MM.1S (cell line): Measurements from ENCODE around the gene PPP6R2.

Source experiments
- DNase-seq: peaks from one replicate; pipeline ENCODE4 v3.0.0-alpha.2; 2015
- H2AFZ ChIP-seq: fragments of 300-600 bp; sonication (generic); 2 replicates; pipeline ENCODE4 v1.6.0; 2016; ENCODE audit warnings: antibody characterized with exemption, low read length
- H3F3A ChIP-seq: fragments of 300-600 bp; sonication (generic); 2 replicates; pipeline ENCODE4 v1.6.1; 2016; ENCODE audit warnings: mild to moderate bottlenecking, antibody characterized with exemption, low read length, moderate library complexity, mixed read lengths; ENCODE audit not compliant: insufficient read depth
- H3K27ac ChIP-seq: fragments of 300-600 bp; sonication (generic); 2 replicates; pipeline ENCODE4 v1.5.1; 2016; ENCODE audit warnings: mild to moderate bottlenecking, low read length
- H3K27me3 ChIP-seq: fragments of 300-600 bp; sonication (generic); replicated peaks from 2 replicates; pipeline ENCODE4 v1.6.0; 2016; ENCODE audit warnings: low read length; ENCODE audit not compliant: insufficient read depth
- H3K36me3 ChIP-seq: fragments of 300-600 bp; sonication (generic); replicated peaks from 2 replicates; pipeline ENCODE4 v1.6.1; 2016; ENCODE audit warnings: mild to moderate bottlenecking, low read length, mixed read lengths; ENCODE audit not compliant: insufficient read depth
- H3K4me1 ChIP-seq: fragments of 300-600 bp; sonication (generic); 2 replicates; pipeline ENCODE4 v1.6.1; 2016; ENCODE audit warnings: low read length, mixed read lengths
- H3K4me2 ChIP-seq: fragments of 300-600 bp; sonication (generic); 2 replicates; pipeline ENCODE4 v1.6.0; 2016; ENCODE audit warnings: low read depth, low read length
- H3K4me3 ChIP-seq: fragments of 300-600 bp; sonication (generic); 2 replicates; pipeline ENCODE4 v1.5.1; 2016; ENCODE audit warnings: low read length, mixed read lengths
- H3K79me2 ChIP-seq: fragments of 300-600 bp; sonication (generic); 2 replicates; pipeline ENCODE4 v1.6.1; 2016; ENCODE audit warnings: mixed run types, low read length, mixed read lengths
- H3K9ac ChIP-seq: fragments of 300-600 bp; sonication (generic); 2 replicates; pipeline ENCODE4 v1.6.1; 2016; ENCODE audit warnings: low read length, mixed read lengths
- H3K9me2 ChIP-seq: fragments of 300-600 bp; sonication (generic); replicated peaks from 2 replicates; pipeline ENCODE4 v1.6.1; 2016; ENCODE audit warnings: mild to moderate bottlenecking, low read length, mixed read lengths; ENCODE audit not compliant: insufficient read depth
- H3K9me3 ChIP-seq: fragments of 300-600 bp; sonication (generic); replicated peaks from 2 replicates; pipeline ENCODE4 v1.6.1; 2016; ENCODE audit warnings: mild to moderate bottlenecking, low read length, mixed read lengths; ENCODE audit not compliant: insufficient read depth
- H4K20me1 ChIP-seq: fragments of 300-600 bp; sonication (generic); 2 replicates; pipeline ENCODE4 v1.6.1; 2016; ENCODE audit warnings: mild to moderate bottlenecking, low read length, moderate library complexity, mixed read lengths; ENCODE audit not compliant: insufficient read depth
- EZH2 ChIP-seq: fragments of 300-600 bp; sonication (generic); optimal IDR thresholded peaks from 2 replicates; pipeline ENCODE3; 2017; ENCODE audit warnings: low read depth, mild to moderate bottlenecking, antibody characterized with exemption, low read length, mixed read lengths
- EZH2phosphoT487 ChIP-seq: fragments of 300-600 bp; sonication (generic); IDR thresholded peaks from 2 replicates; pipeline ENCODE4 v1.6.1; 2018; ENCODE audit warnings: antibody characterized with exemption, low read length
- TF ChIP-seq, protein P1 (sequence below): fragments of 300-600 bp; sonication (generic); IDR thresholded peaks from 2 replicates; pipeline ENCODE4 v1.5.1; 2016; ENCODE audit warnings: antibody characterized with exemption, low read length, mixed read lengths

Gene PPP6R2

GRCh38 chr22:50460938-50461337 lies 117.8 kb downstream of the PPP6R2 start:
- H3K4me1 ChIP-seq: no peaks in the 10 kb centered on the region
- H3K79me2 ChIP-seq: no peaks in the 10 kb centered on the region
- H3K27me3 ChIP-seq: no peaks in the 10 kb centered on the region
- H3K27ac ChIP-seq: no peak overlapping the region
- no peaks in the 10 kb centered on the region for H3K9me3 ChIP-seq
- no peaks in the 10 kb centered on the region for H3F3A ChIP-seq
- H3K9ac ChIP-seq: no peak overlapping the region
- H3K4me2 ChIP-seq: no peak overlapping the region
- no peaks in the 10 kb centered on the region for H4K20me1 ChIP-seq
- DNase-seq: no peak
- TF ChIP-seq, protein P1, sequence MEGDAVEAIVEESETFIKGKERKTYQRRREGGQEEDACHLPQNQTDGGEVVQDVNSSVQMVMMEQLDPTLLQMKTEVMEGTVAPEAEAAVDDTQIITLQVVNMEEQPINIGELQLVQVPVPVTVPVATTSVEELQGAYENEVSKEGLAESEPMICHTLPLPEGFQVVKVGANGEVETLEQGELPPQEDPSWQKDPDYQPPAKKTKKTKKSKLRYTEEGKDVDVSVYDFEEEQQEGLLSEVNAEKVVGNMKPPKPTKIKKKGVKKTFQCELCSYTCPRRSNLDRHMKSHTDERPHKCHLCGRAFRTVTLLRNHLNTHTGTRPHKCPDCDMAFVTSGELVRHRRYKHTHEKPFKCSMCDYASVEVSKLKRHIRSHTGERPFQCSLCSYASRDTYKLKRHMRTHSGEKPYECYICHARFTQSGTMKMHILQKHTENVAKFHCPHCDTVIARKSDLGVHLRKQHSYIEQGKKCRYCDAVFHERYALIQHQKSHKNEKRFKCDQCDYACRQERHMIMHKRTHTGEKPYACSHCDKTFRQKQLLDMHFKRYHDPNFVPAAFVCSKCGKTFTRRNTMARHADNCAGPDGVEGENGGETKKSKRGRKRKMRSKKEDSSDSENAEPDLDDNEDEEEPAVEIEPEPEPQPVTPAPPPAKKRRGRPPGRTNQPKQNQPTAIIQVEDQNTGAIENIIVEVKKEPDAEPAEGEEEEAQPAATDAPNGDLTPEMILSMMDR: no peak
- no peak for TF ChIP-seq EZH2phosphoT487
- TF ChIP-seq EZH2: no peak
- H2AFZ ChIP-seq: no peak overlapping the region
- no peaks in the 10 kb centered on the region; the same call in none of the 2 replicates for H3K36me3 ChIP-seq
- H3K4me3 ChIP-seq: no peak overlapping the region
- no peaks in the 10 kb centered on the region for H3K9me2 ChIP-seq

DNA sequence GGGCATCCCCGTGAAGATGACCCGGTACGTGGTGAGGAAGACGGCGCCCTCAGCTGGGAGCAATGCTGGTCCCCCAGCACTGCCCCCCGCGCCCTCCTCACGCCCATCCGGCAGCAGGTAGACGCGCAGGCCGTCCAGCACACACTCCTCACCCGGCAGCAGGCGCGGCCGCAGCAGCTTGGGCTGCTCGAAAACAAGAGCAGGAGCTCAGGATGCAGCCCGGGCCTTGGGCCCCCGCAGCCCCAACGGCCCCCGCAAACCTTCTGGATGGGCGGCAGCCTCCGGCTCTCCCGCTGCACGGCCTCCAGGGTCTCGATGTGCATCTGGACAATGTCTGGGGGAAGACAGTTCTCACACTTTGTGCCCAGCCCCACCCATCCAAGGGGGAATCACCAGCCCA lies 118.4 kb downstream of the PPP6R2 start:
- H3K4me3 ChIP-seq: no peak overlapping the region
- no peak for DNase-seq
- no peaks in the 10 kb centered on the region for H3K9me2 ChIP-seq
- no peaks in the 10 kb centered on the region for H3K79me2 ChIP-seq
- TF ChIP-seq EZH2phosphoT487 (no peak), EZH2 (no peak)
- TF ChIP-seq, protein P1: no peak
- no peak overlapping the region for H3K9ac ChIP-seq
- H3K4me2 ChIP-seq: no peak overlapping the region
- no peaks in the 10 kb centered on the region for H3F3A ChIP-seq
- no peak overlapping the region for H2AFZ ChIP-seq
- H3K27me3 ChIP-seq: no peaks in the 10 kb centered on the region
- H3K36me3 ChIP-seq: no peaks in the 10 kb centered on the region; the same call in none of the 2 replicates
- no peaks in the 10 kb centered on the region for H4K20me1 ChIP-seq
- no peaks in the 10 kb centered on the region for H3K4me1 ChIP-seq
- no peaks in the 10 kb centered on the region for H3K9me3 ChIP-seq
- no peak overlapping the region for H3K27ac ChIP-seq

GRCh38 chr22:50461979-50462540 lies 118.9 kb downstream of the PPP6R2 start:
- Histone ChIP-seq H3F3A (no peaks in the 10 kb centered on the region), H3K4me1 (no peaks in the 10 kb centered on the region), H3K9me2 (no peaks in the 10 kb centered on the region), H4K20me1 (no peaks in the 10 kb centered on the region), H3K27ac (no peak overlapping the region), H2AFZ (no peak overlapping the region), H3K27me3 (no peaks in the 10 kb centered on the region), H3K36me3 (no peaks in the 10 kb centered on the region; the same call in none of the 2 replicates), H3K4me3 (no peak overlapping the region), H3K9ac (no peak overlapping the region), H3K9me3 (no peaks in the 10 kb centered on the region), H3K79me2 (no peaks in the 10 kb centered on the region), H3K4me2 (no peak overlapping the region)
- no peak for DNase-seq
- TF ChIP-seq EZH2 (no peak), EZH2phosphoT487 (no peak)
- TF ChIP-seq, protein P1: no peak
